GM08714 (cell line): ENCODE data around the gene FOXA1.

Source experiments
- H3K4me3 ChIP-seq: fragments of 200-500 bp; sonication (Bioruptor generic); 2 replicates; pipeline ENCODE4 v1.5.1; 2014; ENCODE audit warnings: mild to moderate bottlenecking, low read length, inconsistent platforms
- ZNF274 ChIP-seq: IDR thresholded peaks from 2 replicates; pipeline ENCODE4 v1.6.1; 2012; ENCODE audit warnings: mild to moderate bottlenecking, low read depth, low read length

FOXA1 gene

GRCh38 chr14:37594971-37595808, at the start of gene FOXA1, which contains the start of gene TTC6:
Gene FOXA1, minus strand, starts transcription at chr14:37595249. Its CDS starts 277 bp downstream, at chr14:37594972.
Gene TTC6, plus strand, starts transcription at chr14:37595629. Its CDS starts 26,436 bp downstream, at chr14:37622065.
- H3K4me3 ChIP-seq: peak within 1 kb of the TSS; percentile 48
- no peak for TF ChIP-seq ZNF274

GRCh38 chr14:37643701-37644100, 48.7 kb upstream of the FOXA1 start:
- no peak for TF ChIP-seq ZNF274
- H3K4me3 ChIP-seq: no peak overlapping the region

- no peak overlapping the region for H3K4me3 ChIP-seq
- TF ChIP-seq ZNF274: no peak
Observed at GRCh38 chr14:37642125-37642524, 47.1 kb upstream of the FOXA1 start.

- no peak overlapping the region for H3K4me3 ChIP-seq
- no peak for TF ChIP-seq ZNF274
Observed at GRCh38 chr14:37641117-37641516, 46.1 kb upstream of the FOXA1 start.

GRCh38 chr14:37638599-37638998, 43.5 kb upstream of the FOXA1 start:
- H3K4me3 ChIP-seq: no peak overlapping the region
- TF ChIP-seq ZNF274: no peak

- no peak for TF ChIP-seq ZNF274
- H3K4me3 ChIP-seq: no peak overlapping the region
Observed at GRCh38 chr14:37637341-37637740, 42.3 kb upstream of the FOXA1 start.

- TF ChIP-seq ZNF274: no peak
- H3K4me3 ChIP-seq: no peak overlapping the region
Observed at GRCh38 chr14:37625597-37626595, 30.8 kb upstream of the FOXA1 start.

- H3K4me3 ChIP-seq: no peak overlapping the region
- TF ChIP-seq ZNF274: no peak
Observed at GRCh38 chr14:37623971-37624370, 28.9 kb upstream of the FOXA1 start.

GRCh38 chr14:37623426-37623951, 28.4 kb upstream of the FOXA1 start:
- H3K4me3 ChIP-seq: no peak overlapping the region
- TF ChIP-seq ZNF274: no peak

- TF ChIP-seq ZNF274: no peak
- no peak overlapping the region for H3K4me3 ChIP-seq
Observed at GRCh38 chr14:37622231-37622923, 27.3 kb upstream of the FOXA1 start.

- no peak overlapping the region for H3K4me3 ChIP-seq
- TF ChIP-seq ZNF274: no peak
Observed at GRCh38 chr14:37620856-37621255, 25.8 kb upstream of the FOXA1 start.

GRCh38 chr14:37618498-37619028, 23.5 kb upstream of the FOXA1 start:
- H3K4me3 ChIP-seq: no peak overlapping the region
- TF ChIP-seq ZNF274: no peak

- H3K4me3 ChIP-seq: no peak overlapping the region
- TF ChIP-seq ZNF274: no peak
Observed at GRCh38 chr14:37617864-37618365, 22.9 kb upstream of the FOXA1 start.
